ENCODE results near the gene AGTPBP1. TPM values are rescaled to one million over a fixed set of nuclear protein-coding genes. Genes with fewer than 3 reads are reported as not detected.

The AGTPBP1 gene
- total and polyA plus RNA-seq, 2 of the 8 experiments (the other 6 are each of a cell fraction or from before 2014, with no cell fraction given) = 13.4 to 65.2 TPM

DNA sequence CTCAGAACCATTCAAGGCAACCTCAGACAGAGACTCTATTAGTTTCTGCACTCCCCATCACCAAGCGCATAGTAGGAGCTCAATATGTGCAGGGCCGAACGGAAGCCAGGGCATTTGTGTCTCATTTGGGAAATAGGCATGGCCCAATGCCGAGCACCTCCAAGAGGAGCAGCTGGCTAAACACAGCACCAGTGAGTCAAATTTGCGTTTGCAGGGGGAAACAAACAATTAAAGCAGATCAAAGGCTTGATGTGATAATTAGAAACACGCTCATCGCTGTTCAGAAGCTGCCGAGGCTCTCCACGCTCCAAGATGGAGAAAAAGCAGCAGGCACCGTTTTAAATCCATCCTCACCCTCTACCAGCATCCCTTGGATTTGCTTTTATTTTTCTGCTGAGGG, 225.3 kb downstream of the AGTPBP1 start:
- TF ChIP-seq ZNF274 (IDR thresholded peaks at IDR 0.05; ENCODE audit: borderline replicate concordance, extremely low read depth, low read length) = no peak
- no peak for TF ChIP-seq CBX5 (IDR thresholded peaks at IDR 0.05; ENCODE audit: low read depth, low read length)
- TF ChIP-seq, protein P1, sequence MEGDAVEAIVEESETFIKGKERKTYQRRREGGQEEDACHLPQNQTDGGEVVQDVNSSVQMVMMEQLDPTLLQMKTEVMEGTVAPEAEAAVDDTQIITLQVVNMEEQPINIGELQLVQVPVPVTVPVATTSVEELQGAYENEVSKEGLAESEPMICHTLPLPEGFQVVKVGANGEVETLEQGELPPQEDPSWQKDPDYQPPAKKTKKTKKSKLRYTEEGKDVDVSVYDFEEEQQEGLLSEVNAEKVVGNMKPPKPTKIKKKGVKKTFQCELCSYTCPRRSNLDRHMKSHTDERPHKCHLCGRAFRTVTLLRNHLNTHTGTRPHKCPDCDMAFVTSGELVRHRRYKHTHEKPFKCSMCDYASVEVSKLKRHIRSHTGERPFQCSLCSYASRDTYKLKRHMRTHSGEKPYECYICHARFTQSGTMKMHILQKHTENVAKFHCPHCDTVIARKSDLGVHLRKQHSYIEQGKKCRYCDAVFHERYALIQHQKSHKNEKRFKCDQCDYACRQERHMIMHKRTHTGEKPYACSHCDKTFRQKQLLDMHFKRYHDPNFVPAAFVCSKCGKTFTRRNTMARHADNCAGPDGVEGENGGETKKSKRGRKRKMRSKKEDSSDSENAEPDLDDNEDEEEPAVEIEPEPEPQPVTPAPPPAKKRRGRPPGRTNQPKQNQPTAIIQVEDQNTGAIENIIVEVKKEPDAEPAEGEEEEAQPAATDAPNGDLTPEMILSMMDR (IDR thresholded peaks at IDR 0.05; ENCODE audit: control extremely low read depth in 1 of 3, insufficient read depth in 1 of 3, low read depth in 1 of 3, low read length in 3 of 3) = no peak
- no peak for TF ChIP-seq POU5F1 (IDR thresholded peaks at IDR 0.05; ENCODE audit: low read depth, low read length)
- TF ChIP-seq HDAC2 (IDR thresholded peaks at IDR 0.05; ENCODE audit: borderline replicate concordance in 1 of 2, low read depth in 2 of 2, low read length in 2 of 2) = no peak
- no peak for TF ChIP-seq HDAC6 (IDR thresholded peaks at IDR 0.05; ENCODE audit: low read depth, low read length)
- TF ChIP-seq PHF8 (conservative IDR thresholded peaks at IDR 0.05; ENCODE audit: low read depth, low read length) = no peak
- Histone ChIP-seq H4K8ac (ENCODE audit: extremely low read depth, insufficient read depth, low read length) (no peak overlapping the region), H3K4me2 (ENCODE audit: insufficient read depth in 1 of 2, low read depth in 2 of 2, low read length in 2 of 2) (no peak overlapping the region), H2AFZ (ENCODE audit: low read length) (no peak overlapping the region), H3K79me2 (ENCODE audit: control insufficient read depth in 1 of 2, insufficient read depth in 2 of 2, low read length in 2 of 2) (no peaks in the 10 kb centered on the region), H2BK20ac (ENCODE audit: low read length) (no peak overlapping the region), H3K23me2 (ENCODE audit: low read depth, low read length) (peaks cover 2% of the 10 kb centered on the region; the same call in 1 of the 2 replicates), H3K9me3 (ENCODE audit: insufficient read depth in 2 of 2, low read depth in 1 of 2, low read length in 1 of 2) (no peaks in the 10 kb centered on the region), H4K5ac (ENCODE audit: insufficient read length, low read depth, low read length) (no peak overlapping the region), H3K79me1 (ENCODE audit: low read depth, low read length) (no peaks in the 10 kb centered on the region), H3K4ac (replicated peaks; ENCODE audit: insufficient read length, low read depth, low read length) (no peak overlapping the region), H3K36me3 (ENCODE audit: control insufficient read depth in 2 of 4, insufficient read depth in 4 of 4, low read length in 3 of 4) (no peaks in the 10 kb centered on the region), H2AK5ac (ENCODE audit: low read depth, low read length) (no peak overlapping the region), H2BK120ac (replicated peaks; ENCODE audit: low read depth, low read length) (no peak overlapping the region), H3K18ac (ENCODE audit: extremely low read depth, low read length) (no peak overlapping the region), H2BK15ac (ENCODE audit: low read length) (no peak overlapping the region), H3K4me3 (ENCODE audit: extremely low read depth in 1 of 4, insufficient read depth in 2 of 4, low read depth in 3 of 4, low read length in 4 of 4) (no peak overlapping the region), H2BK5ac (ENCODE audit: low read depth, low read length) (no peak overlapping the region), H4K91ac (replicated peaks; ENCODE audit: insufficient read length, low read length) (no peak overlapping the region), H3K27me3 (replicated peaks in 1 of 4; ENCODE audit: control insufficient read depth in 3 of 4, extremely low read depth in 1 of 4, insufficient read depth in 3 of 4, low read length in 3 of 4) (peaks cover 0 to 4% (median 2%) of the 10 kb centered on the region in 4 experiments; a peak in 4 of 7 replicates), H3K23ac (ENCODE audit: insufficient read length) (no peak overlapping the region), H4K20me1 (replicated peaks in 1 of 2; ENCODE audit: control insufficient read depth in 1 of 2, insufficient read depth in 2 of 2, low read length in 2 of 2) (no peaks in the 10 kb centered on the region), H3K27ac (ENCODE audit: low read depth, low read length) (no peak overlapping the region), H2BK12ac (ENCODE audit: low read depth, low read length) (no peak overlapping the region), H3K4me1 (replicated peaks in 1 of 4; ENCODE audit: control insufficient read depth in 3 of 4, insufficient read depth in 4 of 4, low read length in 3 of 4) (peaks cover 0 to 3% (median 0%) of the 10 kb centered on the region in 4 experiments; a peak in 1 of 7 replicates), H3K56ac (replicated peaks; ENCODE audit: insufficient read length, low read depth, low read length) (no peak overlapping the region), H3K9ac (replicated peaks in 1 of 4; ENCODE audit: extremely low read depth in 1 of 4, low read depth in 3 of 4, low read length in 3 of 4) (no peak overlapping the region), H3K14ac (ENCODE audit: insufficient read length) (no peak overlapping the region)
- ChIA-PET POLR2A (ENCODE audit: partially characterized antibody) (no interaction called here), CTCF (ENCODE audit: partially characterized antibody) (interaction anchor here (0.6 to 1.3 kb wide), 2 partner anchors 9 to 94 kb away, joined by 3 to 6 read pairs; no protein-coding TSS in a partner anchor)
- FAIRE-seq (no peak), DNase-seq (ENCODE audit: low read depth in 1 of 2, low spot score in 2 of 2) (no peak)
- 91% methylated on average over 10 of the region's 10 CpGs; no CpG with 5 or more reads in 1 of the 2 experiments for WGBS, 2 experiments (ENCODE audit: extremely low coverage in 1 of 2, insufficient coverage in 1 of 2, insufficient read length in 1 of 2, insufficient replicate concordance in 2 of 2, low coverage in 1 of 2, low lambda C conversion rate in 2 of 2, missing lambda C conversion rate in 1 of 2)

Measured in H1 (cell line).